Measurements from ENCODE around the gene ABCB11. TPM values are rescaled to one million over a fixed set of nuclear protein-coding genes. Genes with fewer than 3 reads are reported as not detected.

ABCB11 gene
- polyA plus RNA-seq, 3 donors: not detected

- H3K36me3 ChIP-seq (replicated peaks in 1 of 2; ENCODE audit: control insufficient read depth in 1 of 2, insufficient read depth in 2 of 2, low read length in 2 of 2): no peaks in the 10 kb centered on the region
- no peaks in the 10 kb centered on the region for H4K20me1 ChIP-seq (ENCODE audit: insufficient read depth, low read length)
- Mint-ChIP-seq H3K9me3 (peaks cover 2 to 12% (median 6%) of the 10 kb centered on the region in 7 donors), H3K4me1 (peaks cover 47% of the 10 kb centered on the region), H3K27ac (peak overlapping the region in 3 of 7 donors; percentile 10 to 85 (median 10)), H3K36me3 (no peaks in the 10 kb centered on the region), H3K4me3 (no peak overlapping the region), H3K27me3 (ENCODE audit: low read depth in 3 of 3) (peaks cover 0 to 1% (median 0%) of the 10 kb centered on the region in 3 donors)
- H3K4me3 ChIP-seq (replicated peaks in 1 of 3; ENCODE audit: low read depth in 2 of 3, low read length in 3 of 3): no peak overlapping the region
- no peak overlapping the region for H2AFZ ChIP-seq (ENCODE audit: insufficient read depth, low read depth, low read length, poor library complexity, severe bottlenecking)
- no peak overlapping the region for H3K27ac ChIP-seq (ENCODE audit: low read depth in 1 of 2, low read length in 2 of 2)
- no peak for DNase-seq
- WGBS (ENCODE audit: insufficient coverage): no CpG with 5 or more reads among the region's 1 CpG
- intact Hi-C loops (cut with micrococcal nuclease): loop anchor here (5.0 to 10.0 kb wide), 2 partner anchors 36 to 61 kb away; no protein-coding TSS in a partner anchor
- H3K79me2 ChIP-seq (ENCODE audit: insufficient read depth, low read length): no peaks in the 10 kb centered on the region
- H3K4me2 ChIP-seq (replicated peaks; ENCODE audit: extremely low read depth, low read length, poor library complexity, severe bottlenecking): no peak overlapping the region
- no peak for TF ChIP-seq CTCF (IDR thresholded peaks at IDR 0.05)
- H3K4me1 ChIP-seq (ENCODE audit: control insufficient read depth in 1 of 2, insufficient read depth in 2 of 2, low read length in 2 of 2): peaks cover 39 to 47% of the 10 kb centered on the region in 2 donors
- H3K27me3 ChIP-seq (ENCODE audit: control insufficient read depth in 2 of 2, insufficient read depth in 2 of 2, low read length in 2 of 2): no peaks in the 10 kb centered on the region
- H3K9me3 ChIP-seq (replicated peaks in 1 of 2; ENCODE audit: control insufficient read depth in 1 of 2, insufficient read depth in 1 of 2, low read length in 2 of 2): no peaks in the 10 kb centered on the region
- no peak overlapping the region for H3K9ac ChIP-seq (ENCODE audit: insufficient read depth, low read length, poor library complexity, severe bottlenecking)
Measured at GRCh38 chr2:169035887-169036286, 4.8 kb upstream of the ABCB11 start.

DNA sequence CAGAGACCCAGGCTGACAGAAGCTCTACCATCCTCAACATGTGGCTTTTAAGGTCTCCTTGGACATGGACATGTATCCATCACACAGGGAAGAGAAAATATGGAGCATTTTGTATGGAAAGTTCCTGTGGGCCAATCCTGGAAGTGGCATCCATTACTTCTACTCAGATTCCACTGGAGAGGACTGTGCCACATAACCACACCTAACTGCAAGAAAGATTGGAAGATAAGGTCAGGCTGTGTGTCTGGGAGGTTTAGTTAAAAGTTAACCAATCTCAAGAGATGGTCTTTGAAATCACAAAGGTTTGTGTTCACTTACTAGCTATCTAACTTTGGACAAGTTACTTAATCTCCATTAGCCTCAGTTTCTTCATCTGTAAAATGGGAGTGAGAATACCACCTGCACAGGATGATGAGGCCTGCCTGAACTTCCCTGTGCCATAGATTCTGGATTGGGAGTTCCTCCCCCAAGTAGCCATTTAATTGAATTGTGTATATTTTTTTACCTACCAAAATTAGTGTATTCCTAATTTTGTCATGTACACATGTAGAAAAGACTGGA lies 3.9 kb upstream of the ABCB11 start:
- H3K27me3 Mint-ChIP-seq (ENCODE audit: low read depth in 3 of 3): peaks cover 0 to 2% (median 1%) of the 10 kb centered on the region in 3 donors
- Histone ChIP-seq H3K9ac (ENCODE audit: insufficient read depth, low read length, poor library complexity, severe bottlenecking) (no peak overlapping the region), H3K79me2 (ENCODE audit: insufficient read depth, low read length) (no peaks in the 10 kb centered on the region), H3K4me3 (replicated peaks in 1 of 3; ENCODE audit: low read depth in 2 of 3, low read length in 3 of 3) (no peak overlapping the region), H3K27ac (ENCODE audit: low read depth in 1 of 2, low read length in 2 of 2) (no peak overlapping the region), H3K27me3 (ENCODE audit: control insufficient read depth in 2 of 2, insufficient read depth in 2 of 2, low read length in 2 of 2) (no peaks in the 10 kb centered on the region), H3K4me1 (ENCODE audit: control insufficient read depth in 1 of 2, insufficient read depth in 2 of 2, low read length in 2 of 2) (peaks cover 38 to 44% of the 10 kb centered on the region in 2 donors), H3K9me3 (replicated peaks in 1 of 2; ENCODE audit: control insufficient read depth in 1 of 2, insufficient read depth in 1 of 2, low read length in 2 of 2) (no peaks in the 10 kb centered on the region), H2AFZ (ENCODE audit: insufficient read depth, low read depth, low read length, poor library complexity, severe bottlenecking) (no peak overlapping the region), H3K4me2 (replicated peaks; ENCODE audit: extremely low read depth, low read length, poor library complexity, severe bottlenecking) (no peak overlapping the region), H4K20me1 (ENCODE audit: insufficient read depth, low read length) (no peaks in the 10 kb centered on the region), H3K36me3 (replicated peaks in 1 of 2; ENCODE audit: control insufficient read depth in 1 of 2, insufficient read depth in 2 of 2, low read length in 2 of 2) (no peaks in the 10 kb centered on the region)
- no peak overlapping the region for H3K4me3 Mint-ChIP-seq
- TF ChIP-seq CTCF (IDR thresholded peaks at IDR 0.05): no peak
- DNase-seq: no peak
- no peaks in the 10 kb centered on the region for H3K36me3 Mint-ChIP-seq
- intact Hi-C loops (cut with micrococcal nuclease): loop anchor here (5.0 to 10.0 kb wide), 2 partner anchors 37 to 60 kb away; no protein-coding TSS in a partner anchor
- peaks cover 46% of the 10 kb centered on the region for H3K4me1 Mint-ChIP-seq
- peaks cover 2 to 12% (median 6%) of the 10 kb centered on the region in 7 donors for H3K9me3 Mint-ChIP-seq
- H3K27ac Mint-ChIP-seq: no peak overlapping the region

Data from CD14-positive monocyte (primary cell).